ENCODE results near the gene CREG1.

DNA sequence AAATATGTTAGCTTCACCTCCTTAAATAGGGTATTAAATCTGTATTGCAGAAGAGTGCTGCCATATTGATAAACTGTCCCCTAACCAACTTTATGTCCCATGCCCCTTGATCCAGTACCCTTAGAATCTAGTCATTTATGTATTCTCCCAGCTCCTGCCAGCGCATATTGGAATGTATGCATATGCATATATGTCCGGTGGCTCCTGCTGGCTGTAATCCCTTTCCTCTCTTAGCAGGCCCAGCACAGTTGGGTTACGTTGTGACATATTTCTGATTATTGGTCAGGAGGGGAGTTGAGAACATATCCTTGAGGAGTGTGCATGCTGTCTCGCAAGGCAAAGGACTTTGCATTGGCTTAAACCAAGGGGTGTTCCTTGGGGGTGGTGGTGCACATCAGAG lies 29.2 kb upstream of the CREG1 start:
- TF ChIP-seq CTCF (IDR thresholded peaks at IDR 0.05) (no peak), POLR2A (IDR thresholded peaks at IDR 0.05) (no peak), EP300 (IDR thresholded peaks at IDR 0.05) (no peak)
